Measurements from ENCODE around the gene ZSCAN12.
A peak's percentile ranks its signal among the peaks of the same experiment; 100 is the strongest.
"Not testable (repeated sequence)": the region's sequence is repeated elsewhere in the genome, so short reads cannot be mapped to it uniquely, and the experiment has no call there.

The ZSCAN12 gene

GRCh38 chr6:28368522-28368921, 31.0 kb downstream of the ZSCAN12 start:
- no peak overlapping the region for H3K4me3 ChIP-seq (ENCODE audit: low read depth, low read length)
- DNase-seq (ENCODE audit: low read depth) = no peak
- no peak for TF ChIP-seq CTCF (IDR thresholded peaks at IDR 0.05; ENCODE audit: control insufficient read depth, extremely low read depth, insufficient read depth)

- not testable (repeated sequence) for H3K4me3 ChIP-seq (ENCODE audit: low read depth, low read length); DNase-seq (ENCODE audit: low read depth)
Measured at GRCh38 chr6:28365590-28365989, 34.0 kb downstream of the ZSCAN12 start.

- TF ChIP-seq CTCF (IDR thresholded peaks at IDR 0.05; ENCODE audit: control insufficient read depth, extremely low read depth, insufficient read depth) = no peak
- DNase-seq (ENCODE audit: low read depth) = no peak
Measured at GRCh38 chr6:28360961-28361360, 38.6 kb downstream of the ZSCAN12 start.

GRCh38 chr6:28359562-28359961, 40.0 kb downstream of the ZSCAN12 start:
- DNase-seq (ENCODE audit: low read depth); H3K4me3 ChIP-seq (ENCODE audit: low read depth, low read length): not testable (repeated sequence)

More at GRCh38 chr6:28360961-28361360, 38.6 kb downstream of the ZSCAN12 start:
- no peak overlapping the region for H3K4me3 ChIP-seq (ENCODE audit: low read depth, low read length)

GRCh38 chr6:28357036-28357435, 42.5 kb downstream of the ZSCAN12 start:
- no peak for DNase-seq (ENCODE audit: low read depth)
- TF ChIP-seq CTCF (IDR thresholded peaks at IDR 0.05; ENCODE audit: control insufficient read depth, extremely low read depth, insufficient read depth) = no peak
- H3K4me3 ChIP-seq (ENCODE audit: low read depth, low read length) = no peak overlapping the region

GRCh38 chr6:28356666-28357020, 42.9 kb downstream of the ZSCAN12 start:
- H3K4me3 ChIP-seq (ENCODE audit: low read depth, low read length) = peak overlapping the region; percentile 62; the same call in 1 of the 2 replicates
- no peak for TF ChIP-seq CTCF (IDR thresholded peaks at IDR 0.05; ENCODE audit: control insufficient read depth, extremely low read depth, insufficient read depth)
- DNase-seq (ENCODE audit: low read depth) = no peak

GRCh38 chr6:28355743-28356665, 43.5 kb downstream of the ZSCAN12 start:
- peak; percentile 77 for DNase-seq (ENCODE audit: low read depth)
- H3K4me3 ChIP-seq (ENCODE audit: low read depth, low read length) = peak overlapping the region; percentile 62
- TF ChIP-seq CTCF (IDR thresholded peaks at IDR 0.05; ENCODE audit: control insufficient read depth, extremely low read depth, insufficient read depth) = peak; percentile 76
